ENCODE measurements around the gene HCST.

GRCh38 chr19:35871611-35872010 lies 30.7 kb upstream of the HCST start:
- TF ChIP-seq POLR2A (IDR thresholded peaks at IDR 0.05; ENCODE audit: low read depth, low read length) = no peak
- TF ChIP-seq CTCF (conservative IDR thresholded peaks at IDR 0.05; ENCODE audit: low read depth, low read length) = no peak
- no peak for TF ChIP-seq MXI1 (IDR thresholded peaks at IDR 0.05; ENCODE audit: borderline replicate concordance, low read depth, low read length)
- TF ChIP-seq RFX5 (IDR thresholded peaks at IDR 0.05; ENCODE audit: low read depth, low read length) = no peak
- TF ChIP-seq BHLHE40 (IDR thresholded peaks at IDR 0.05; ENCODE audit: low read depth, low read length) = no peak
- no peak for TF ChIP-seq RAD21 (IDR thresholded peaks at IDR 0.05; ENCODE audit: low read length)
- TF ChIP-seq CHD1 (IDR thresholded peaks at IDR 0.05; ENCODE audit: low read depth, low read length) = no peak
- TF ChIP-seq CEBPB (IDR thresholded peaks at IDR 0.05; ENCODE audit: low read depth, low read length) = no peak
- TF ChIP-seq MAFK (IDR thresholded peaks at IDR 0.05; ENCODE audit: low read depth, low read length) = no peak

Data from IMR-90 (cell line).